ENCODE measurements around the gene KLHL17.

DNA sequence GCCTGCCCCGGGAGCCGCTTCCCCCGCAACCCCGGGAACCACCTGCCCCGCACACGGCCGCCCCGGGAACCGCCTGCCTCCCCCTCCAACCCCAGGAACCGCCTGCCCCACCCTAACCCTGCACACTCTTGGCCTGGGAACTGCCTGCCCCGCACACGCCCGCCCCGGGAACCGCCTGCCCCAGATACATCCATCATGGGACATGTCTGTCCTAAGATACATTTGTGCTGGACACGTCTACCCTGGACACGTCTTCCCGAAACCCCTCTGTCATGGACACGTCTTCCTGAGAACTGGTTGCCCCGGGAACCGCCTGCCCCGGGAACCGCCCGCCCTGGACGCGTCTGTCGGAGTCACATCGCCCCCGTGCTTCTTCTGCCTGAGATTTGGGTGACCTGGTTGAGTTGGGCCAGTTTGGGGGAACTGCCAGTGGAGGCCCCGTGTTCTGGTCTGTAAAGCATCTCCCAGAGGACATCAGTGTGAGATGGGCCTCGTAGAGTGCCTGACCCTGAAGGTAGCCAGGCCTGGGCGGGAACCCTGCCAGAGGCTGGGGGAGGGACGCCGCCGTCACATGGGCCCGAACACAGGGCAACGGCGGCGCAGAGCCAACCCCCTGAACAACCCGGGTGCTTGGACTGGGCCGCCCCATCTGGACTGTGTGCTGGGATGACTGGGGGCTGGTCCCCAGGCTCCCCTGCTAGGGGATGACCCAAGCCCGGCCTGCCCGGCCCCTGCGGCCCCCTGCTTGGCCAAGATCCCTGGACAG, 17.9 kb downstream of the KLHL17 start:
- no peak for TF ChIP-seq POLR2AphosphoS5 (IDR thresholded peaks at IDR 0.05; ENCODE audit: borderline replicate concordance, low read depth, low read length)
- TF ChIP-seq EZH2 (IDR thresholded peaks at IDR 0.05), result no peak
